GM21526 (cell line): ENCODE results near the gene KRTAP4-11.
"Not testable (repeated sequence)": the region's sequence is repeated elsewhere in the genome, so short reads cannot be mapped to it uniquely, and the experiment has no call there.

Source experiments
- ATAC-seq: cut with Tn5 transposase; IDR thresholded peaks from one replicate; pipeline ENCODE4 v1.9.1; 2021; ENCODE audit warnings: moderate library complexity; ENCODE audit not compliant: unreplicated experiment, low FRiP score

The KRTAP4-11 gene

GRCh38 chr17:41088760-41089352 is 29.3 kb downstream of the KRTAP4-11 start:
- not testable (repeated sequence) for ATAC-seq

GRCh38 chr17:41084100-41084856 is 33.9 kb downstream of the KRTAP4-11 start, which contains the start of gene KRTAP4-7:
TSS of gene KRTAP4-7 (plus strand) at chr17:41084150. CDS start at chr17:41084207, 57 bp downstream.
- ATAC-seq: not testable (repeated sequence)

GRCh38 chr17:41083427-41083826 is 34.7 kb downstream of the KRTAP4-11 start:
- not testable (repeated sequence) for ATAC-seq

- ATAC-seq: no peak
Measured at GRCh38 chr17:41082626-41083025, 35.5 kb downstream of the KRTAP4-11 start.

GRCh38 chr17:41076788-41077187 is 41.4 kb downstream of the KRTAP4-11 start:
- no peak for ATAC-seq

- ATAC-seq: no peak
Measured at GRCh38 chr17:41073676-41074075, 44.5 kb downstream of the KRTAP4-11 start.

- ATAC-seq: no peak
Measured at GRCh38 chr17:41071606-41072360, 46.4 kb downstream of the KRTAP4-11 start.

- ATAC-seq: no peak
Measured at GRCh38 chr17:41069031-41069430, 49.1 kb downstream of the KRTAP4-11 start.

- no peak for ATAC-seq
Measured at GRCh38 chr17:41067281-41067680, 50.9 kb downstream of the KRTAP4-11 start.
